HL-60/S4 treated with retinoic acid at 250 ng/mL for 4 days and 3 days (cell line): ENCODE measurements around the gene PCGF5.
"Not testable (repeated sequence)": the region's sequence is repeated elsewhere in the genome, so short reads cannot be mapped to it uniquely, and the experiment has no call there.

ENCODE experiments used
- in situ Hi-C: fragments of 300-500 bp; cut with MboI; formaldehyde crosslinking; loops from 2 replicates; pipeline ENCODE4 v1.7.0; 2022; ENCODE audit warnings: low sequenced_read_pairs

The PCGF5 gene

GRCh38 chr10:91271886-91272285 lies 51.4 kb downstream of the PCGF5 start:
- in situ Hi-C loops = no loop called here

DNA sequence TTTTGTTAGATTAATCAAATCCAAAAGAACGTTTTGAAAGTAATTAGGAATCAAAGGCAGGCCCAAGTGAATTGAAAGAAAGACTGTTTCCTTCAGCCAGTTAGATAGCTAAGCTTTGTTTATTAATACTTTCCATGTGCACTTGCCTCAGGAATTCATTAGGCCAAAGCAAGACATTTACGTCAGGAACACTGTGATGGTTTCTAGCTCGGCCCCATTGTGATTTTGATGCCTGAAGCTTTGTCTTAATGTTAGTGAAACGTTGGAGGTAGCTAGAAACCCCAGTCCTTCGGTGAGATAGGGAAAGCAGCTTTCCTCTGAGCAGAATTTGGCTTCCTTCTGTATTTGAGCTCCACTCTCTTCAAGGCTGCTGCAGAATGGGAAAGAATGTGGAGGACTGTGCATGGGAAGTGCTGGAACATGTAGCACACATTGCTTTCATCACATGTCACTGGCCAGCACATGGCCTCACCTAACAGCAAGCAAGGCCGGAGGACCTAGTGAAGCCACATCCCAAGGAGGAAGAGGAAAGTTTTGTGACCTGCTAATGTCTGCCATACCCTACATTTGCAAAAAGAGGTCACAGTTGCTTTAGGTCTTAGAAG lies 64.1 kb downstream of the PCGF5 start:
- in situ Hi-C loops = no loop called here

DNA sequence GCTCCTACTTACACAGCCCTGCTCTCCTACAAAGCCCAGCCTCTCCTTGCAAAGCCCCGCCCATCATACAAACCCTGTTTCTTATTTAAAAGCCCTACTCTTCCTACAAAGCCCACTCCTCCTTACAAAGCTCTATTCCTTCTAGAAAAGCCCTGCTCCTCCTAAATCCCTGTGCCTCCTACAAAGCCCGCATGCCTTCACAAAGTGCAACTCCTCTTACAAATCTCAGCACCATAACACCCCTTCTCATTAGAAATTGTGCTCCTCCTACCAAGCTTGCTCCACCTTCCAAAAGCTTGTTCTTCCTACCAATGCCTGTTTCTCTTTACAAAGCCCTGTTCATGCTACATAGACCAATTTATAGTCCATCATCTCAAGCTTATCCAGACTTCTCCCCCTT lies 66.1 kb downstream of the PCGF5 start:
- in situ Hi-C loops = no loop called here

GRCh38 chr10:91287276-91287675 lies 66.8 kb downstream of the PCGF5 start:
- in situ Hi-C loops = no loop called here

- in situ Hi-C loops = no loop called here
Measured at GRCh38 chr10:91287912-91288311, 67.4 kb downstream of the PCGF5 start.

GRCh38 chr10:91289305-91289704 lies 68.8 kb downstream of the PCGF5 start:
- in situ Hi-C loops = no loop called here

GRCh38 chr10:91290607-91291006 lies 70.1 kb downstream of the PCGF5 start:
- in situ Hi-C loops = no loop called here

GRCh38 chr10:91294134-91294906 lies 73.9 kb downstream of the PCGF5 start:
- in situ Hi-C loops = no loop called here

- in situ Hi-C loops = no loop called here
Measured at GRCh38 chr10:91295346-91295745, 74.9 kb downstream of the PCGF5 start.

GRCh38 chr10:91296471-91296870 lies 76.0 kb downstream of the PCGF5 start:
- in situ Hi-C loops = no loop called here

- in situ Hi-C loops = no loop called here
Measured at GRCh38 chr10:91298224-91298871, 77.9 kb downstream of the PCGF5 start.

GRCh38 chr10:91299999-91300575 lies 79.6 kb downstream of the PCGF5 start:
- in situ Hi-C loops = no loop called here

GRCh38 chr10:91302946-91303345 lies 82.5 kb downstream of the PCGF5 start:
- in situ Hi-C loops = not testable (repeated sequence)

GRCh38 chr10:91305979-91306378 lies 85.5 kb downstream of the PCGF5 start:
- in situ Hi-C loops = not testable (repeated sequence)

DNA sequence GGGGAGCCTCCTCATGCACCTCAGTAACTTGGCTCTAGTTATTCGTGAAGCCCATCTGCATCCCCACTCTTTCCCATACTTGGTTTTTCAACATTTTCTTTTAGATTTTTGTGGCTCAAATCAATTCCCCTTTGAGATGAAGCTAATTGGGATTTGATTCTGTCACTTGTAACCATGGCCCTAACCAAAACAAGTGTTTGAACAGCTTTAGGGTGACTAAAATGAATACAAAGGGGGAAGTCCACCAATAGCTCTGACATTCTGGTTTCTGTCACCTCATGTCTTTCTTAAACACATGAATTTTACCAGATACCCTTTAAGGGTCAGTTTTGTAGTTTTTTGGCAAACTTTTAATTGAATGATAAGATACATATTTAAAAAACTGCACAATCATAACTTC lies 87.0 kb downstream of the PCGF5 start:
- in situ Hi-C loops = no loop called here

- in situ Hi-C loops = no loop called here
Measured at GRCh38 chr10:91309711-91310110, 89.2 kb downstream of the PCGF5 start.

DNA sequence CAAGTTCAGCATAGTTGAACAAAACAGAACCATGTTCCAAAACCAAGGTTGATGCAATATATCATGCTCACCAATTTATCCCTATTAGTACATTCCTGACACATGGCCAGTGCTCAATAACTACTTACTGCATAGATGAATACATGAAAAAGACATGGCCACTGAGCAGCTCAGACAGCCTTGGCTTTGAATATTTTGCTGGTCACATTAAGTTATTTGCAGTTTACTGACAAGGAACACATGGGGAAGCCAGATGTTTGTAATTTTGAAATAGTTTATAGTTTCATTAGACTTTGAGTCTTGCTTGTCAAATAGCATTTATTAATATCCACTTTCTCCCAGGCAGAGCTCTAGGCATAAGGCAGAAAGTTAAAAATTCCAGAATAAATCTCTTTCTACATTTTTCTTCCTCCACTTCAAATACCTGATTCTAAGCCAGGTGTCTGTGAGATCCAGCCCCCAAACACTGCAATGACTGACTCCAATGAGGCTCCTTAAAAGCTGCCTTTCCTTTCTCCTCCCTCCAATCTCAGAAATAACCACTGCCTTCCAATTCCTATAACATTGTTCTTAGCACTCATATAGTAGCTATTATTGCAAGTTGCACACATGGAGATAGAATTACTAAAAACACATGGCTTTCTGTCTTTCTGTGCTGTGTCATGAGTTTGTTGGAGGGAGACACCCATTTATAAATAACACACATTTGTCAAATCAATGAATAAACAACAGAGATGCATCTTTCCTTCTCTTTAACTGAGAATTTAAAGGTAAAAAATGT lies 91.3 kb downstream of the PCGF5 start:
- in situ Hi-C loops = no loop called here

- in situ Hi-C loops = no loop called here
Measured at GRCh38 chr10:91312382-91312733, 91.9 kb downstream of the PCGF5 start.

DNA sequence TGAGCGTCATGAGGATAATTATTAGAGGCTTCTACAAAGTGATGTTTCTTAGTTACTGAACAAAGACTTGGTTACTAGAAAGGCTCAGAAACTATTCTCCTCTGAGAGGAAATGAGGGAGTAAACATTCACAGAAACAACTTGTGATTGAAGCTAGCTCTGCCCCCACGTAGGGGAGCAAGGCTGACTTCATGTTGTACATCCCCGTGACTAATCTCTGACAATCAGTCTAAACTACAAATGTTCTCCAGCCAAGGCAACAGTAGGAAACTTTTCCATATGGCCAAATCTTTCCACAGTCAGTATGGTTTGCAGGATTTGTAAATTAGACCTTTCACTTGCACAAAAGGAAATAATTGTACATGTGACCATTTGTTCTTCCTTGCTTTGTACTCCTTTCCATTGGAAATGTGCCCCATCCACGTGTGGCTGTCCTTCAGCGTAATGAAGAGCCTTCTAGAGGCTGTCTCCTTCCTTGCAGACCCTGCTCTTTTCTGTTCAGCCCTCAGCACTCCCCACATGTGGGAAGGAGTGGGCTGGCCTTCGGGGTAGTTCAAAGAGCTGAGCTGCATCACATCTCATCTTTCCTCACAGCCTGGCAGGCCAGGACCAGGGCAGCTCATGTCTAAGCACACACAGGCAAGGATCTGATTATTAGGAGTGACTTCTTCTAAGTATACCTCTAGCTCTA lies 93.5 kb downstream of the PCGF5 start:
- in situ Hi-C loops = no loop called here

DNA sequence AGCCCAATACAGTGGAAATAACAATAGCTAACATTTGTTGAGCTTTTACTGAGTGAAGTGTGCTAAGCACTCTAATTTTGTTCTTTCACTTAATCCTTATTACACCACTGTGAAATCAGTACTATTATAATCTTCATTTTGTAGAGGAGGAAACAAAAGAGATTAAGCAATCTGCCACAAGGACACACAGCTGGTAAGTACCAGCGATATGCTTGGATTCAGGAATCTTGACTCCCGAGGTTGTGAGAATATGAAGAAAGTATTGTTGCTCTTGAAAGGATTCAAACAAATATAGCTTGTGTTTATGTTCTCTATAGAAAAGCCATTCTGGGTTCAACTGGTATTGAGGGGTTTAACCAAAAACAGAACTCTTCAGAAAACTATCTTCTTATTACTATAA lies 96.0 kb downstream of the PCGF5 start:
- in situ Hi-C loops = no loop called here

DNA sequence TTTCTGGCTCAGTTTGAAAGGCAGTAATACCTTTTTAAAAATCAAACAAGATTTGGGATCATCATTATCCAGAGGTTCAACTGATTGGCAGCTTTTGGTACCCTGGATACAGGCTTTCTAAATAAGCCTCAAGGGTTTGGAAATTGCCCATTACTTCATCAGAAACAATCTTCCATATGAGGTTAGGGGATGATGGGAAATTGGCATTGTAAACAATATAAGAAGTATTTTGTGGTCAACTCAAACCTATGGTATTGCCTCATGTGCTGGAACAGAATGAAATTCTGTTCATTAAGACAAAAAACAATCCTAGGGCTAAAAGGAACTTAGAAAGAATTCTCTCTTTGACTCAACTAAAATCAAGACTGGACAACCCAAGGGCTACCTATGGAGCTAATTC lies 97.1 kb downstream of the PCGF5 start:
- in situ Hi-C loops = no loop called here
